NCI-H1694 treated with DMSO at 0.1 percent for 48 hours (cell line): ENCODE results near the gene USF2.
A peak's percentile ranks its signal among the peaks of the same experiment; 100 is the strongest.

Experiments used
- DNase-seq: peaks from one replicate; lab custom pipeline; 2025; lab: John Stamatoyannopoulos, UW

Gene USF2

DNA sequence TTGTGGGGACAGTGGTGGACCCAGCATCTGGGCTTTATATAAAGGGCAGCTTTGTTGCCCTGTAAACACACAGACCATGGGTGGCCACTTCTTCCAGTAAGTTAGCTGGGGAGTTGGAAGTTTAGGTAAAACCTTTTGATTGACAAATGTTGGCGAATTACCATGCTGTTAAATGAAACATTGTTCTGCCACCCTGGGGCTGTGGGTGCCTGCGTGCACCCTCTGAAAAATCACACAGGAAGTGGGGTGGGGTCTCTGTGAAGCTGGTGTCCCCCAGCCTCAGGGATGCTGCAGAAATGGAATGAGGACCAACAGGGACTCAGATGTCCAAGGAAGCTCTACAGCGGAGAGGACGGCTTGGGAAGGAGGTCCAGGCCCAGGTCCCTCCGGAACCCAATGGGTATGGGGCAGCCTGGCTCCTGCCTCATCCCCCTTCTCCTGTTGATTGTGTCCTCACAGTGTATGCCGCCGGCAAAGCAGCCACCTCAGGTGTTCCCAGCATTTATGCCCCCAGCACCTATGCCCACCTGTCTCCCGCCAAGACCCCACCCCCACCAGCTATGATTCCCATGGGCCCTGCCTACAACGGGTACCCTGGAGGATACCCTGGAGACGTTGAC lies 2.8 kb upstream of the USF2 start:
- no peak for DNase-seq

DNA sequence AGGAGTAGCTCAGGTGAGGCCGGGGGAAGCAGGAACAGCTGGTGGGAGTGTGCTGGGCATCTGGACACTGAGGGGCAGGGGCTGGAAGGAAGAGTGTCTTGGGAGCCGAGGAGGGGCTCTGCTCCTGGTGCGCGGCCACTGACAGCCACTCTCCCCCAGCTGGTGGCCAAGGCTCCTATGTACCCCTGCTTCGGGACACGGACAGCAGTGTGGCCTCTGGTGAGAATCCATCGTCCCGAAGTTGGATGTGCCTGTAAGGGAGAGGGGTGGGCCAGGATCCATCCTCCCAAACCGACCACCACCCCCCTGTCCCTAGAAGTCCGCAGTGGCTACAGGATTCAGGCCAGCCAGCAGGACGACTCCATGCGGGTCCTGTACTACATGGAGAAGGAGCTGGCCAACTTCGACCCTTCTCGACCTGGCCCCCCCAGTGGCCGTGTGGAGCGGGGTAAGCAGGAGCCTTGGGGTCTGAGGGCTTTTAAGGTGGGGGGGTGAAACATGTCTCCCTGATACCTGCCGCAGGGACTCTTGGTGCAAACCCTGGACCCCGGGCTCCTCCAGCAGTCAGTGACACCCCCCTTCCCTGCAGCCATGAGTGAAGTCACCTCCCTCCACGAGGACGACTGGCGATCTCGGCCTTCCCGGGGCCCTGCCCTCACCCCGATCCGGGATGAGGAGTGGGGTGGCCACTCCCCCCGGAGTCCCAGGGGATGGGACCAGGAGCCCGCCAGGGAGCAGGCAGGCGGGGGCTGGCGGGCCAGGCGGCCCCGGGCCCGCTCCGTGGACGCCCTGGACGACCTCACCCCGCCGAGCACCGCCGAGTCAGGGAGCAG lies 2.0 kb upstream of the USF2 start:
- DNase-seq, result no peak

DNA sequence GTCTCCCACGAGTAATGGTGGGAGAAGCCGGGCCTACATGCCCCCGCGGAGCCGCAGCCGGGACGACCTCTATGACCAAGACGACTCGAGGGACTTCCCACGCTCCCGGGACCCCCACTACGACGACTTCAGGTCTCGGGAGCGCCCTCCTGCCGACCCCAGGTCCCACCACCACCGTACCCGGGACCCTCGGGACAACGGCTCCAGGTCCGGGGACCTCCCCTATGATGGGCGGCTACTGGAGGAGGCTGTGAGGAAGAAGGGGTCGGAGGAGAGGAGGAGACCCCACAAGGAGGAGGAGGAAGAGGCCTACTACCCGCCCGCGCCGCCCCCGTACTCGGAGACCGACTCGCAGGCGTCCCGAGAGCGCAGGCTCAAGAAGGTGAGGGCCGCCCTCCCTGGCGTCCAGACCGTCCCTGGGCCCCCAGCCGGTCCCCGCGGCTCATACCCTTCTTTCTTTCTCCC lies 1.4 kb upstream of the USF2 start:
- DNase-seq, result no peak

DNA sequence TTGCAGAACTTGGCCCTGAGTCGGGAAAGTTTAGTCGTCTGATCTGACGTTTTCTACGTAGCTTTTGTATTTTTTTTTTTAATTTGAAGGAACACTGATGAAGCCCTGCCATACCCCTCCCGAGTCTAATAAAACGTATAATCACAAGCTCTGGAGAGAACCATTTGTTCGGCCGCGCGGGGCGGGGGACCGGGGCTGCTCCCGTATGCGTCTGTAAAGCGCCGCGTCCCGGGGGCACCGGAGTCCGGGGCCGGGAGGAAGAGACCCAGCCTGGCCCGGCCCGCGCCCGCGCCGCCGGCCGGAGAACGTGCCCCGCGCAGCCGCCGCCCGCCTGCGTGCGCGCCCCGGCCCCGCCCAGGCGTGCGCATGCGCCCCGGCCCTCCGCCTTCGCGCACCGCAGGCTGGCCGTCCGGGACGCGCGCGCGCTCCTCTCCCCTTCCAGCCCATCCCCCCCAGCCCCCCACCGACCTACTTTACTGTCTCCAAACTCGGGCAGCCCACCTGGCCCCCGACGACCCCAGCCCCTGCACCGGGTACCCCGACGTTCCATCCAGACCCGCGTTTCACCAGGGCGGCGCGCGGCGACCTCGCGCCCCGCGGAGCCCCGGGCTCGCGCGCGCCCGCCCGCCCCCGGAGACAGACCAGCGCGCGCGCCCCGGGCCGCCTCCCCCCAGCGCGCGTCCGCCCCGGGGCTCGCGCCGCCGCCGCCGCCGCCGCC lies 785 bp upstream of the USF2 start:
- peak; percentile 36 for DNase-seq

DNA sequence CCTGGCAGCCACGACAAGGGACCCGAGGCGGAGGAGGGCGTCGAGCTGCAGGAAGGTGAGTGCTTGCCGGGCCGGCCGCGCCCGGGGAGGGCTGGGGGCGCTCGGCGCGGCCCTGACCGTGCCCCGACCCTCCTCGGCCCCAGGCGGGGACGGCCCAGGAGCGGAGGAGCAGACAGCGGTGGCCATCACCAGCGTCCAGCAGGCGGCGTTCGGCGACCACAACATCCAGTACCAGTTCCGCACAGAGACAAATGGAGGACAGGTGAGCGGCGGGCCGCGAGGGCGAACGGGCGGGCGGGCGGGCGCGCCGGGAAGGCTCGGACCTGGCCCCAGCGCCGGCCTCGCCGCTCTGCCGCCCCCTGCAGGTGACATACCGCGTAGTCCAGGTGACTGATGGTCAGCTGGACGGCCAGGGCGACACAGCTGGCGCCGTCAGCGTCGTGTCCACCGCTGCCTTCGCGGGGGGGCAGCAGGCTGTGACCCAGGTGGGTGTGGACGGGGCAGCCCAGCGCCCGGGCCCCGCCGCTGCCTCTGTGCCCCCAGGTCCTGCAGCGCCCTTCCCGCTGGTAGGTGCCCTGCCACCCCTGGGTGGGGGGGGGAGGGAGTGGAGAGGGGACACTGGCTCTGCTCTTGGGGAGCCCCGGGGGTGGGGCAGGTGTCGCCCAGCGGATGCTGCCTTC lies 816 bp downstream of the USF2 start:
- DNase-seq, result peak; percentile 33

DNA sequence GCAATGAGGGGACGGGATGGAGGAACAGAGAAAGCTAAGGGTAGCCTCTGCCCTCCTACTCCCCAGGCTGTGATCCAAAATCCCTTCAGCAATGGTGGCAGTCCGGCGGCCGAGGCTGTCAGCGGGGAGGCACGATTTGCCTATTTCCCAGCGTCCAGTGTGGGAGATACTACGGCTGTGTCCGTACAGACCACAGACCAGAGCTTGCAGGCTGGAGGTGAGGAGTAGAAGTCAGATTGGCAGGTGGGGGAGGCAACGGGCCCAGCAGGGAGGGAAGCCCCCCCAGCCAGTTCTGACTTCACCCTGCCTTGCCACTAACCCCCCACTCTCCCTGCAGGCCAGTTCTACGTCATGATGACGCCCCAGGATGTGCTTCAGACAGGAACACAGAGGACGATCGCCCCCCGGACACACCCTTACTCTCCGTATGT lies 1.6 kb downstream of the USF2 start:
- no peak for DNase-seq

DNA sequence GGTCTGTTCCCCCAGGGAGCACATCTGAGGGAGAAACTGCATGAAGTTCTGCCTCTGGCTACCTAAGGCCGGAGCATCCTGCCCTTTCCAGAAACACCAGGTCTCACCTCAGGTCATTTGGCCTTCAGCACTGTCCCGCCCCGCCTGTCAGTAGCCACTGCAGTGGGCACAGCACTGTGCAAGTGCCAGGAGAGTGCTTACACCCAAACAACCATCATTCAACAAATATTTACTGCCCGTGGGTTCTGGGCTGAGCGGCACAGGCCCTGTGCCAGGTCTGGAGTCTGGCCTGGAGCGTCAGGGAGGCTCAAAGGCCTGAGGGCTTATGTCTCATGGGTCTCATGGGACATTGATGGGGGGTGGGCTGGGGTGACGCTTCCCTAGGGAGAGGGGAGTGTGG lies 2.8 kb downstream of the USF2 start:
- DNase-seq, result no peak

DNA sequence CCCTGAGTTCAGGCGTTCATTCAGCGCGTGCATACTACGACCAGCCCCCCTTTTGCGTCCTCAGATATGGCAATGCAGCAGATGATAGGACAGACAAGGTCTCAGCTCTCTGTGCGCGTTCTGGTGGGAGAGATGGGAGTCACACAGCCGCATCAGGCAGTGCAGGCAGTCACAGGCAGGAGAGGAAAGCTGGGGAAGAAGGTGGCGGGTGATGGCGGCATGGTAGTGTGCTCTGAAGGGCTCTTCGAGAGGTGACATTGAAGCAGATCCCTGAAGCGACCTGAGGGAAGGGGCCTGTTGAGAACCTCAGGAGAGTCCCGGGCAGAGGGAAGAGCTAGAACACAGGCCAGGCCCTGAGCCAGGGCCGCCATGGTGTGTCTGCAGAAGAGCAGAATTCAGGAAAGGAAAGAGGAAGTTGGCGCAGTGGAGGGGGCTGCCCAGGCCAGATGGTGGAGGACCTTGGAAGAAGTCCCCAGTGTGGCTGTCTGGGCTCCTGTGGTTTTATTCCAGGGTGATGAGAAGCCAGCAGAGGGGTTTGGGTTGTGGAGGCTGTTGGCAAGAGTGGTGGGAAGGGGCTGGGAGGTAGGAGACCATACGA lies 3.5 kb downstream of the USF2 start:
- no peak for DNase-seq

DNA sequence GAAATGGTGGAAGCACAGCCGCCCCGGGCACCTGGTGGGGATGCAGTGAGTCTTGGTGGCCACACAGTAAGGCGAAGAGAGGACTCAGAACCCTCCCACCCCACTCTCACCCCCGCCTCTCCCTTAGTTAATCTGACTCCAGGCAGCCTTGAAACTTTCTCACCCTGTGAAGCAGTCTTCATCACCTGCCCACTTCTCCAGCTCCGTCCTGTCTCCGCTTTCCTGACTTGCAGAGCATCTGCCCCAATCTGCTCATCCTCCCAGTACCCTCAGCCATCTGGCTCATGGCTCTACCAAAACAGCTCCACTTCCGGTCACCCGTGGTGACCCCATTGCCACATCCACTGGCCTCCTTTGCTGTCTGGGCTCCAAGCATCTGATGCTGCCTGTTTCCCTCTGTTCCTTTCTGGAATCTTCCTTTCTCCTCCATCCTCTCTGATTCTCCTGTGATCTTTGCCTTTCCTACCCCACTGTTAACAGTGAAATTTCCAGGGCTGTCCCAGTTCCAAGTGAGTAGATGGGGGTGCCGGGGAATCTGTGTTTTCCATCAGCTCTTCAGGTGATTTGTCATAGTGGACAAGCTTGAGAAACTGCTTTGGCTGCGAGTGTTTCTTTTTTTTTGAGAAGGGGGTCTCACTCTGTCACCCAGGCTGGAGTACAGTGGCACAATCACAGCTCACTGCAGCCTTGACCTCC lies 4.3 kb downstream of the USF2 start:
- no peak for DNase-seq

DNA sequence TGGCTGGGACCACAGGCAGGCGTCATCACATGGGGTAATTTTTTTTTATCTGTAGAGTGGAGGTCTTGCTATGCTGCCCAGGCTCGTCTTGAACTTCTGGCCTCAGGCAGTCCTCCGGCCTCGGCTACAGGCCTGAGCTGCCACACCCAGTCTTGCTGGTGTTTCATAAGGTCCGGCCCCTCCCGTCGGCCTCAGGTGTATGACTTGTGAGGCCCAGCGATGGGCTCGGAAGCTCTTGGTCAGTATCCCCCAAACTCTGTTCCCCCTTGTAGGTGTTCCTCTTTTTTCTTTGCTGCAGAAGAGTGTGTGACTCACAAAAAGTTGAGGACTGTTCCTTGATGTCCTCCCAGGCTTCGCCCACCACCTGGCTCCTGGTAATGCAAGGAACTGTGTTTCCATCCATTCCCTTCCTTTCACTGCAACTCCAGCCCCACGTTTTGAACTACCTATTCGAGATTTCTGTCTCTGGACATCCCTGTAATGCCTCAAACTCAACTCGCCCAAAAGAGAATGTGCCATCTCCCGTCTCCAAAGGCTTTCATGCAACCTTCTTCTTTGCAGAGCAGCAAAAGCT lies 5.0 kb downstream of the USF2 start:
- DNase-seq, result no peak

DNA sequence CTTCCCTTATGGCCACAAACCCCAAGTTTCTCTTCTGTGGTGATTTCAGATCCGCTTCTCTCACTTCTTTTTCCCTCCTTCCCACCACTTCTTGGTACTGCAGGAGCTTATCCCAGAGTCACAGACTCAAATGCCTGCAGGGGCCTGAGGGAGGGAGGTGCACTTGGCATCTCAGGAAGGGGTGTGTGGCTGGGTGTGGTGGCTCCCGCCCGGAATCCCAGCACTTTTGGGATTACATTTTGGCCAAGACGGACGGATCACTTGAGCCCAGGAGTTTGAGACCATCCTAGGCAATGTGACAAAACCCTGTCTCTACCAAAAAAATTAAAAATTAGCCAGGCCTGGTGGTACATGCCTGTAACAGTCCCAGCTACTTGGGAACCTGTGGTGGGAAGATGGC lies 5.6 kb downstream of the USF2 start:
- DNase-seq, result no peak

DNA sequence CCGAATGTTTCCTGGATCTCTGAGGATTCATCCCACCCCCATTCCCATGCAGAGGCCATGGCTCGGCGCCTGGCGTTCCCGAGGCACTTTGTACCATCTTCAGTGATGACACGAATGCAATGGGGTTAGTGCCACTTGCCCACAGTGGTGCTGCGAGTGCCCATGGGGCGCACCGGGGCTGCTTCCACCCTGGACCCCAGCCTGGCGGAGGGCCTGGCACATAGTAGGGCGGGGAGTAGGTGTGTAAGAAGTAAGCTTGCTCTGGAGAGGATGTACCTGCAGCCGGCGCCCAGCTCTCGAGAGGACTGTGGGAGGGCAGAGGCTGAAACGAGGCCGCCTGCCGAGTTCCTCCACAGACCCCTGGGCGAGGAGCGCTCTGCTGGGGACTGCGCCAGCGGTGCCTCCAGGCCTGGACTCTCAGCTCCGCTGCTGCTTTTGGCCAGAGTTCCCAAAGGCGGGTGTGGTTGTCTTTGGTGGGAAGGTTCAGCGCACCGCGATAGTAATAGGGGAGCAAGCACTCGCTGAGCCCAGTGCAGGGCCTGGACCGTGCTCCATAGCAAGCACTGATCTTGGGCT lies 8.0 kb downstream of the USF2 start:
- no peak for DNase-seq

DNA sequence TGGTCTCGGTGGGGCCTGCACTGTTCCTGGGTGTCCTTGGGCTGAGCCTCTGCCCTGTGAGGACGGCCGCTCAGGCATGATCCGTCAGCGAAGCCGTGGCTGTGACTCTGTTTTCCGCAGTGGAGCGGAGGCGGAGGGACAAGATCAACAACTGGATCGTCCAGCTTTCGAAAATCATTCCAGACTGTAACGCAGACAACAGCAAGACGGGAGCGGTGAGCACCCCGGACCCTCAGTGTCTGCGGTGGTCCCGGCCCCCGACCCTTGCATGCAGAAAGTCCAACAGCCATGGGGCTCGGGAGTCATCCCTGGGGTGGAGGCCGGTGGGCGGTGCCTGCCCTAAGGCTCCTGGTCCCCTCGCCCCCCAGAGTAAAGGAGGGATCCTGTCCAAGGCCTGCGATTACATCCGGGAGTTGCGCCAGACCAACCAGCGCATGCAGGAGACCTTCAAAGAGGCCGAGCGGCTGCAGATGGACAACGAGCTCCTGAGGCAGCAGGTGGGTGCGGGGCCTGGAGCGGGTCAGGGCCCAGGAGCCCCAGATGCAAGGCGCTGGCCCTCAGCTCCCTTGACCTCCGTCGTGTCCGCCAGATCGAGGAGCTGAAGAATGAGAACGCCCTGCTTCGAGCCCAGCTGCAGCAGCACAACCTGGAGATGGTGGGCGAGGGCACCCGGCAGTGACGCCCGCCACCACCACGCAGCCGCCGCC lies 10.0 kb downstream of the USF2 start:
- no peak for DNase-seq

DNA sequence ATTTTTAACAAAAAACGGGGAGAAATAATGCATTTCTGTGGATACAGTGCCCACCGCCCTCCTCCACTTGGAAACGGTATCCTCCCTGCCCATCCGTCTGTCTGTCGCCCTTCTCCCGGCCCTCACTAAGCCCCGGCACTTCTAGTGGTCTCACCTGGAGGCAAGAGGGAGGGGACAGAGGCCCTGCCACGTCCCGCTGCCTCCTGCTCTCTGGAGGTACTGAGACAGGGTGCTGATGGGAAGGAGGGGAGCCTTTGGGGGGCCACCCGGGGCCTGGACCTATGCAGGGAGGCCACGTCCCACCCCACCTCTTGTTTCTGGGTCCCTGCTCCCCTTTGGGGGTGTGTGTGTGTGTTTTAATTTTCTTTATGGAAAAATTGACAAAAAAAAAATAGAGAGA lies 10.6 kb downstream of the USF2 start:
- DNase-seq, result no peak

DNA sequence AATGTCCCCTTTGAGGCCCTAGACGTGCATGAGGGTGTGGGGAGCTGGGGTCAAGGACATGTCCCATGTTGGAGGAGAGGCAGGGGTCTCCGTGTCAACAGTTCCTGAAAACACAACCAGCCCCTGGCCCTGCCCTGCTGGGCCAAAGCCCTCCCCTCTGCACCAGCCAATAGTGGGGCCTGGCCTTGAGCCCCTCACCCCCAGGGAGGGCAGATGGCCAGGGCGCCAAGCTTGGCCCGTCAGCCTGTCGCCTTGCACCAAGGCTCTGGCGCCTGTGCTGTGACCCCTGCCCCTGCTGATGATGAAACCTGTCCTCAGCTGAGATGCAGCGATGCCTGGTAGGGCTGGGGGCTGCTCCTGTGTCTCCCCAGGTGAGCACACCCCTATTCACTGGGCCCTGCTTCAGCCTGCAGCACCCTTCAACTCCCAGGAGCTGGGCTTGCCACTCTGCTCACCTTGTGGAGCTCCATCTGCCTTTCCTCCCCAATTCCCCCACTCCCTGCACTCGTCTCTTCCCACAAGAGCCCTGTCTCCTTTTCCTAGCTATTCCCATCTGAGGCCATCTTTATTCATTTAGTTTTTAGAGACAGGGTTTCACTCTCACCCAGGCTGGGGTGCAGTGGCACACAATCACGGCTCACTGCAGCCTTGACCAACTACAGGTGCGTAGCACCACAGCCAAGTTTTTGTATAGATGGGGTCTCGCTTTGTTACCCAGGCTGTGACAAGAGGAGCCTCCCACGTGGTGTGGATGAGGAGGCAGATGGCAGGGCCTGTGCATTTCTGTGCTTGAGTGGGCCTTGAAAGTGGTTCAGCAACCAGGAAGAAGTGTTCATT lies 11.4 kb downstream of the USF2 start:
- DNase-seq, result no peak

DNA sequence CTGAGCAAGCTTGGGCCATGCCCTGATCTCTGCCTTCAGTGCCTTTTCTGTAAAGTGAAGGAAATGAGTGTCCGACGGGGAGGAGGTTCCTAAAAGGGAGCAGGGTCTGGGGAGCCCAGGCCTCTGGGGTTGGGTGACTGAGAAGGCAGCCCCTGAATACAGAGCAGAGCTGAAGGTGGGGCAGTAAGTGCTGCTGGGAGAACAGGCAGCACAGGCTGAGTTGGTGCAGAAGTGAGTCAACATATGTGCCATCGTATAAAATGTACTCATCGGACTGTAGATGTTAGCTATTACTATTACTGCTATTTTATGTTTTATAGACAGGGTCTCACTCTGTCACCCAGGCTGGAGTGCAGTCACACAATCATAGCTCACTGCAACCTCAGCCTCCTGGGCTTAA lies 12.5 kb downstream of the USF2 start:
- DNase-seq, result no peak

DNA sequence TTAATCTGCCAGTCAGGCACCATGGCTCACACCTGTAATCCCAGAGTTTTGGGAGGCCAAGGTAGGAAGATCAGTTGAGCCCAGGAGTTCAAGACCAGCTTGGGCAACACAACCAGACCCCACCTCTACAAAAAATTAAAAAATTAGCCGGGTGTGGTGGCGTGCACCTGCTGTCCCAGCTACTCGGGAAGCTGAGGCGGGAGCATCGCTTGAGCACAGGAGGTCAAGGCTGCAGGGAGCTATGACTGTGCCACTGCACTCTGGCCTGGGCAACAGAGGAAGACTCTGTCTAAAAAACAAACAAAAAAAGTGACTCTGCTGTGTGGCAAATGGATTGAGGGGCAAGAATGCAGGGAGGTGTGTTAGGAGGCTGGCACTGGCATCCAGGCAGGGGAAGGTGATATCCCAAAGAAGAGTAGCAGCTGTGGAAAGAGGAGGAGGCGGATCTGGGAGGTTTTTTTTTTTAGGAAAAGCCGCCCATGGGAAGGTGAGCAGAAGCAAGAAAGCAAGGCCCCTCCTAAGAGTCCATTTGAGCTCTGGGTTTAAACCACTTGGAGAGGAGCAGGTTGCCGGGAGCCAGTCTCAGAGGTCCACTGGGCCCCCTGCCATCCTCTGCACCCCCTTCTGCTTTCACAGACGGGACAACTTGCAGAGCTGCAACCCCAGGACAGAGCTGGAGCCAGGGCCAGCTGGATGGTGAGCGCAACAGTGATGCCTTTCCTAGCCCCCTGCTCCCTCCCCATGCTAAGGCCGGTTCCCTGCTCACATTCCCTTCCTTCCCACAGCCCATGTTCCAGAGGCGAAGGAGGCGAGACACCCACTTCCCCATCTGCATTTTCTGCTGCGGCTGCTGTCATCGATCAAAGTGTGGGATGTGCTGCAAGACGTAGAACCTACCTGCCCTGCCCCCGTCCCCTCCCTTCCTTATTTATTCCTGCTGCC lies 15.7 kb downstream of the USF2 start:
- DNase-seq, result no peak

DNA sequence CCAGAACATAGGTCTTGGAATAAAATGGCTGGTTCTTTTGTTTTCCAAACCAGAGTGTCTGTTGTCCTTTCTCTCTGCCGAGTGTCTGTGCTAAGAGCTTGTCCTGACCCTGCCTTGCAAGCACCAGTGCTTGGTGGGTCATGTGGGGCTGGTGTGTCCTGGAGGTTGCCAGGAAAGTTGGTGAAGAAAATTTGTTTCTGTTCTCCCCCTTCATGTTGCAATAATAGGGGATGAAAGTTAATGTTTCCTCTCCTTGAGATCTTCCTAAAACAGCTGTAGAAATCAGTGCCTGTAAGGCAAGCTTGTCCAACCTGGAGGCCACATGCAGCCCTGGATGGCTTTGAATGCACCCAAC lies 16.3 kb downstream of the USF2 start:
- no peak for DNase-seq
